ENCODE data around the gene TUBB1.

DNA sequence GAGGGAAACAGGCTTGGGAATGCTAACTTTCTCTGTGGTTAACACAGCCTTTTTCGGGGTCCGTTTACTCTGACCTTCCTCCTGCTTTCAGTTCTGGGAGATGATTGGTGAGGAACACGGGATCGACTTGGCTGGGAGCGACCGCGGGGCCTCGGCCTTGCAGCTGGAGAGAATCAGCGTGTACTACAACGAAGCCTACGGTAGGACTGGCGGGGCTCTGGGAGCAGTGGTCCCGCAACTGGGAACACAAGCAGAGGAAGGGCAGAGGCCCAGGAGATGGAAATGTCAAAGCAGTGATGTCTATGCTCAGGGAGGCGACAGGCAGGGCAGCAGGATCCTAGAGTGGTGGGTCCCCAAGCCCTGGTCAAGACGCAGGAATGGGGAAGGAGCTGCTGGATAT, 3.5 kb downstream of the TUBB1 start:
- TF ChIP-seq, protein P1, sequence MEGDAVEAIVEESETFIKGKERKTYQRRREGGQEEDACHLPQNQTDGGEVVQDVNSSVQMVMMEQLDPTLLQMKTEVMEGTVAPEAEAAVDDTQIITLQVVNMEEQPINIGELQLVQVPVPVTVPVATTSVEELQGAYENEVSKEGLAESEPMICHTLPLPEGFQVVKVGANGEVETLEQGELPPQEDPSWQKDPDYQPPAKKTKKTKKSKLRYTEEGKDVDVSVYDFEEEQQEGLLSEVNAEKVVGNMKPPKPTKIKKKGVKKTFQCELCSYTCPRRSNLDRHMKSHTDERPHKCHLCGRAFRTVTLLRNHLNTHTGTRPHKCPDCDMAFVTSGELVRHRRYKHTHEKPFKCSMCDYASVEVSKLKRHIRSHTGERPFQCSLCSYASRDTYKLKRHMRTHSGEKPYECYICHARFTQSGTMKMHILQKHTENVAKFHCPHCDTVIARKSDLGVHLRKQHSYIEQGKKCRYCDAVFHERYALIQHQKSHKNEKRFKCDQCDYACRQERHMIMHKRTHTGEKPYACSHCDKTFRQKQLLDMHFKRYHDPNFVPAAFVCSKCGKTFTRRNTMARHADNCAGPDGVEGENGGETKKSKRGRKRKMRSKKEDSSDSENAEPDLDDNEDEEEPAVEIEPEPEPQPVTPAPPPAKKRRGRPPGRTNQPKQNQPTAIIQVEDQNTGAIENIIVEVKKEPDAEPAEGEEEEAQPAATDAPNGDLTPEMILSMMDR (IDR thresholded peaks at IDR 0.05), result no peak
- no peak for TF ChIP-seq POLR2A (IDR thresholded peaks at IDR 0.05)
